K562 (cell line): ENCODE data around the gene FES. TPM values are rescaled to one million over a fixed set of nuclear protein-coding genes. Genes with fewer than 3 reads are reported as not detected.

ENCODE experiments used
- CHD1 ChIP-seq: fragments of 200-600 bp; sonication (generic); IDR thresholded peaks from one replicate; pipeline ENCODE4 v1.6.1; 2012; ENCODE audit warnings: mild to moderate bottlenecking, moderate library complexity, low read length, inconsistent platforms
- ELF4 ChIP-seq: fragments of 450-650 bp; formaldehyde crosslinking; IDR thresholded peaks from 2 replicates; pipeline ENCODE4 v1.4.0; 2022; ENCODE audit warnings: missing genetic modification characterization
- FOXK1 ChIP-seq: sonication (generic); formaldehyde crosslinking; IDR thresholded peaks from 2 replicates; pipeline ENCODE4 v1.8.0; 2022; ENCODE audit warnings: missing genetic modification reagents, mild to moderate bottlenecking, borderline replicate concordance
- FOXM1 ChIP-seq, 2 experiments: fragments of 450-650 bp in 1 of 2; sonication (generic) in 1 of 2; formaldehyde crosslinking in 1 of 2; IDR thresholded peaks; 2 replicates each; pipeline versions ENCODE4 v1.6.1 to v1.9.0; 2017 to 2022; ENCODE audit warnings: low read depth in 2 of 2, mild to moderate bottlenecking in 2 of 2, missing genetic modification reagents in 1 of 2, moderate library complexity in 1 of 2
- NR2C1 ChIP-seq, 2 experiments: fragments of 450-650 bp; IDR thresholded peaks; 2 replicates each; pipeline ENCODE4 v1.6.1; 2017; ENCODE audit warnings: mild to moderate bottlenecking in 2 of 2, antibody characterized with exemption in 1 of 2, inconsistent platforms in 1 of 2, missing compliant biosample characterization in 1 of 2, missing genetic modification characterization in 1 of 2
- PHB2 ChIP-seq: fragments of 450-650 bp; IDR thresholded peaks from 2 replicates; pipeline ENCODE4 v1.6.1; 2017; ENCODE audit warnings: low read depth
- PHF21A ChIP-seq: fragments of 450-650 bp; IDR thresholded peaks from 2 replicates; pipeline ENCODE4 v1.6.1; 2017; ENCODE audit warnings: low read depth, borderline replicate concordance
- PTTG1 ChIP-seq: fragments of 450-650 bp; IDR thresholded peaks from 2 replicates; pipeline ENCODE4 v1.6.1; 2016; ENCODE audit warnings: low read depth, mild to moderate bottlenecking, missing genetic modification characterization, missing compliant biosample characterization
- RBFOX2 ChIP-seq: fragments of 200-400 bp; formaldehyde crosslinking; IDR thresholded peaks from 2 replicates; pipeline ENCODE4 v1.6.1; 2017; ENCODE audit warnings: low read depth, mild to moderate bottlenecking, low read length, moderate library complexity
- SMAD1 ChIP-seq: fragments of 150-350 bp; IDR thresholded peaks from 2 replicates; pipeline ENCODE4 v1.6.1; 2014; ENCODE audit warnings: low read length, low read depth; ENCODE audit not compliant: partially characterized antibody
- SMAD3 ChIP-seq: fragments of 450-650 bp; formaldehyde crosslinking; conservative IDR thresholded peaks from 2 replicates; pipeline ENCODE4 v1.4.0; 2020; ENCODE audit warnings: mild to moderate bottlenecking
- THRAP3 ChIP-seq: fragments of 450-650 bp; IDR thresholded peaks from 2 replicates; pipeline ENCODE4 v1.6.1; 2016; ENCODE audit warnings: mild to moderate bottlenecking, inconsistent platforms, borderline replicate concordance
- TRIM24 ChIP-seq, 2 experiments: fragments of 450-650 bp; IDR thresholded peaks; 2 replicates each; pipeline ENCODE4 v1.6.1; 2016
- YY1 ChIP-seq, 3 experiments: IDR thresholded peaks; 2 replicates each; pipeline ENCODE4 v1.6.1; 2011; ENCODE audit warnings: low read length in 2 of 3, mild to moderate bottlenecking in 2 of 3, moderate library complexity in 2 of 3, borderline replicate concordance in 1 of 3, control low read depth in 1 of 3, low read depth in 1 of 3; ENCODE audit not compliant: insufficient read depth in 3 of 3, insufficient replicate concordance in 2 of 3, control insufficient read depth in 1 of 3, insufficient read length in 1 of 3; ENCODE audit errors: extremely low read depth in 1 of 3
- ZNF384 ChIP-seq: IDR thresholded peaks from 2 replicates; pipeline ENCODE4 v1.6.1; 2012; ENCODE audit warnings: low read depth, low read length, improper control_type of control experiment
- ZNF589 ChIP-seq: fragments of 200-800 bp; sonication (Bioruptor generic); IDR thresholded peaks from 2 replicates; pipeline ENCODE4 v1.6.1; 2016; ENCODE audit warnings: low read depth, missing genetic modification characterization, missing compliant biosample characterization
- ZNF717 ChIP-seq: fragments of 250-450 bp; sonication (Bioruptor Pico); IDR thresholded peaks from 2 replicates; pipeline ENCODE4 v1.5.0; 2021
- polyA plus RNA-seq, 8 experiments: library from polyadenylated mRNA; depleted of rRNA in 4 of 8; stranded (reverse) in 5 of 8; unstranded in 3 of 8; fragments of >200 nt; fragmentation: Nextera tagmentation in 2 of 8; fragmentation: Illumina TruSeq in 1 of 8; extraction: Ambion mirVana in 2 of 8; extraction: Trizol in 1 of 8; gene quantifications; 2 replicates each; pipeline versions ENCODE4 v1.2.1 to v1.2.3, GENCODE V29; 2011 to 2014; ENCODE audit warnings: inconsistent platforms in 1 of 8, missing spikeins in 1 of 8
- total RNA-seq, 7 experiments: library from RNA; depleted of rRNA in 6 of 7; stranded (reverse); fragments of >200 nt in 6 of 7; fragmentation: Illumina TruSeq in 2 of 7; extraction: Trizol in 2 of 7; gene quantifications; 2 replicates each; pipeline versions ENCODE4 v1.2.1 to v1.2.3, GENCODE V29; 2011 to 2021; ENCODE audit warnings: low replicate concordance in 1 of 7
- TF ChIP-seq, protein P1 (sequence below): fragments of 450-650 bp; IDR thresholded peaks from 2 replicates; pipeline ENCODE4 v1.6.1; 2017; ENCODE audit warnings: mild to moderate bottlenecking, moderate library complexity
- TF ChIP-seq, protein P2 (sequence below): sonication (generic); formaldehyde crosslinking; IDR thresholded peaks from 2 replicates; pipeline ENCODE4 v1.8.0; 2022; ENCODE audit warnings: missing genetic modification reagents, mild to moderate bottlenecking, moderate library complexity, borderline replicate concordance
- TF ChIP-seq, protein P3 (sequence below): fragments of 250-450 bp; sonication (Bioruptor Pico); IDR thresholded peaks from 2 replicates; pipeline ENCODE4 v1.5.0; 2020; ENCODE audit warnings: mild to moderate bottlenecking, borderline replicate concordance
- TF ChIP-seq, protein P4 (sequence below), 2 experiments: fragments of 450-650 bp; IDR thresholded peaks; 2 replicates each; pipeline ENCODE4 v1.6.1; 2016

FES gene
- total and polyA plus RNA-seq, 9 of the 15 experiments (the other 6 are each of a cell fraction or from before 2014, with no cell fraction given) = 0.38 to 2.6 (median 0.82) TPM

DNA sequence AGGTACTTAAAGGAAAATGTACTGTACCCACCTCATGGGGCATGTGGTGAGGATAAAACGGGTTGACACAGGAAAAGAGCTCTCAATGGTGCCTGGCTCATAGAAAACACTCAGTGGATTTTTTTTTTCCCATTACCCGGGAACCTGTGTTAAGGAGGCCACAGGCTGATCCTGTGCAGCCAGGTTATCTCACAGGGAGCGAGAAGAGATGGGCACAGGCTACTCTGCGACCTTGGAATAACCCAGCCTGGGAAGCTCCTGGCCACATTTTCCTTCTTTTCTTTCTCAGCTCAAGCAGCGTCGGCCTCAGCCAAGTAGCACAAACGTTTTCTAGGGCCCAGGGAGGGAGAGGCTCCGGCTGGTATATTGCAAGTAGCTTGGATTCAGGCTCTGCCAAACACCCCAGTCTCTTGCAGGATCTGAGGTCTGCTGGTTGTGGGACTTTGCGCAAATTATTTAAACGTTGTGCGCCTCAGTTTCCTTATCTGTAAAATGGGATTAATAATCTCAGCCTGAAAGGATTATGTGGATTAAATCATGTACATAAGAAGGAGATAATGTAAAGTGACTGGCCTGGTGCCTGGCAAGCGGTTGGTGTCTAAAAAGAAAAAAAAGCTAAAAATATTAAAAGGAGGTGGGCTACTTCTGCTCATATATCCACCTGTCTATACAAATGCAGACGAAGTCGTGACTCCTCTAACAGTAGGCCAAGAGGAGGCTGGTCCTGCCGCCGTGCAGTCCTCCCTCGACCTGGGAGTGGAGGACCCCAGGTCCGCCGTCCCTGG lies 13.8 kb upstream of the FES start (continued):
- TF ChIP-seq SMAD3 (CRISPR knock-in tag) (no peak), SMAD1 (no peak), FOXK1 (CRISPR knock-in tag) (no peak), YY1 (IDR thresholded peaks at IDR 0.05; ENCODE audit: borderline replicate concordance in 1 of 3, control insufficient read depth in 1 of 3, extremely low read depth in 1 of 3, insufficient read depth in 3 of 3, insufficient read length in 1 of 3, insufficient replicate concordance in 2 of 3, low read depth in 1 of 3, low read length in 2 of 3) (no peak), TRIM24 (IDR thresholded peaks at IDR 0.05) (no peak), FOXM1 (IDR thresholded peaks at IDR 0.05; ENCODE audit: low read depth) (no peak), FOXM1 (CRISPR knock-in tag; IDR thresholded peaks at IDR 0.05; ENCODE audit: low read depth) (no peak), ZNF589 (CRISPR knock-in tag) (peak; percentile 62; the same call in 1 of the 2 replicates), THRAP3 (no peak), ELF4 (CRISPR knock-in tag) (0 out of 2 replicates have a peak, but pooled peaks have one; percentile 10), ZNF717 (CRISPR knock-in tag) (no peak), RBFOX2 (no peak), PHF21A (no peak), ZNF384 (0 out of 2 replicates have a peak, but pooled peaks have one; percentile 60), CHD1 (peak; percentile 11), NR2C1 (IDR thresholded peaks at IDR 0.05) (no peak), NR2C1 (tag; IDR thresholded peaks at IDR 0.05) (no peak), PHB2 (no peak), PTTG1 (0 out of 2 replicates have a peak, but pooled peaks have one; percentile 19)
- TF ChIP-seq, protein P1, sequence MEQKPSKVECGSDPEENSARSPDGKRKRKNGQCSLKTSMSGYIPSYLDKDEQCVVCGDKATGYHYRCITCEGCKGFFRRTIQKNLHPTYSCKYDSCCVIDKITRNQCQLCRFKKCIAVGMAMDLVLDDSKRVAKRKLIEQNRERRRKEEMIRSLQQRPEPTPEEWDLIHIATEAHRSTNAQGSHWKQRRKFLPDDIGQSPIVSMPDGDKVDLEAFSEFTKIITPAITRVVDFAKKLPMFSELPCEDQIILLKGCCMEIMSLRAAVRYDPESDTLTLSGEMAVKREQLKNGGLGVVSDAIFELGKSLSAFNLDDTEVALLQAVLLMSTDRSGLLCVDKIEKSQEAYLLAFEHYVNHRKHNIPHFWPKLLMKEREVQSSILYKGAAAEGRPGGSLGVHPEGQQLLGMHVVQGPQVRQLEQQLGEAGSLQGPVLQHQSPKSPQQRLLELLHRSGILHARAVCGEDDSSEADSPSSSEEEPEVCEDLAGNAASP = no peak
- TF ChIP-seq, protein P2, sequence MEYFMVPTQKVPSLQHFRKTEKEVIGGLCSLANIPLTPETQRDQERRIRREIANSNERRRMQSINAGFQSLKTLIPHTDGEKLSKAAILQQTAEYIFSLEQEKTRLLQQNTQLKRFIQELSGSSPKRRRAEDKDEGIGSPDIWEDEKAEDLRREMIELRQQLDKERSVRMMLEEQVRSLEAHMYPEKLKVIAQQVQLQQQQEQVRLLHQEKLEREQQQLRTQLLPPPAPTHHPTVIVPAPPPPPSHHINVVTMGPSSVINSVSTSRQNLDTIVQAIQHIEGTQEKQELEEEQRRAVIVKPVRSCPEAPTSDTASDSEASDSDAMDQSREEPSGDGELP (CRISPR knock-in tag) = 0 out of 2 replicates have a peak, but pooled peaks have one; percentile 27
- TF ChIP-seq, protein P3, sequence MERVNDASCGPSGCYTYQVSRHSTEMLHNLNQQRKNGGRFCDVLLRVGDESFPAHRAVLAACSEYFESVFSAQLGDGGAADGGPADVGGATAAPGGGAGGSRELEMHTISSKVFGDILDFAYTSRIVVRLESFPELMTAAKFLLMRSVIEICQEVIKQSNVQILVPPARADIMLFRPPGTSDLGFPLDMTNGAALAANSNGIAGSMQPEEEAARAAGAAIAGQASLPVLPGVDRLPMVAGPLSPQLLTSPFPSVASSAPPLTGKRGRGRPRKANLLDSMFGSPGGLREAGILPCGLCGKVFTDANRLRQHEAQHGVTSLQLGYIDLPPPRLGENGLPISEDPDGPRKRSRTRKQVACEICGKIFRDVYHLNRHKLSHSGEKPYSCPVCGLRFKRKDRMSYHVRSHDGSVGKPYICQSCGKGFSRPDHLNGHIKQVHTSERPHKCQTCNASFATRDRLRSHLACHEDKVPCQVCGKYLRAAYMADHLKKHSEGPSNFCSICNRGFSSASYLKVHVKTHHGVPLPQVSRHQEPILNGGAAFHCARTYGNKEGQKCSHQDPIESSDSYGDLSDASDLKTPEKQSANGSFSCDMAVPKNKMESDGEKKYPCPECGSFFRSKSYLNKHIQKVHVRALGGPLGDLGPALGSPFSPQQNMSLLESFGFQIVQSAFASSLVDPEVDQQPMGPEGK (CRISPR knock-in tag) = no peak
- TF ChIP-seq, protein P4, sequence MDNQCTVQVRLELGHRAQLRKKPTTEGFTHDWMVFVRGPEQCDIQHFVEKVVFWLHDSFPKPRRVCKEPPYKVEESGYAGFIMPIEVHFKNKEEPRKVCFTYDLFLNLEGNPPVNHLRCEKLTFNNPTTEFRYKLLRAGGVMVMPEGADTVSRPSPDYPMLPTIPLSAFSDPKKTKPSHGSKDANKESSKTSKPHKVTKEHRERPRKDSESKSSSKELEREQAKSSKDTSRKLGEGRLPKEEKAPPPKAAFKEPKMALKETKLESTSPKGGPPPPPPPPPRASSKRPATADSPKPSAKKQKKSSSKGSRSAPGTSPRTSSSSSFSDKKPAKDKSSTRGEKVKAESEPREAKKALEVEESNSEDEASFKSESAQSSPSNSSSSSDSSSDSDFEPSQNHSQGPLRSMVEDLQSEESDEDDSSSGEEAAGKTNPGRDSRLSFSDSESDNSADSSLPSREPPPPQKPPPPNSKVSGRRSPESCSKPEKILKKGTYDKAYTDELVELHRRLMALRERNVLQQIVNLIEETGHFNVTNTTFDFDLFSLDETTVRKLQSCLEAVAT (IDR thresholded peaks at IDR 0.05) = peak; percentile 11 to 80; a peak in 1 of 4 replicates
